GM12878 (cell line): ENCODE data around the gene PI4KB. TPM values are rescaled to one million over a fixed set of nuclear protein-coding genes. Genes with fewer than 3 reads are reported as not detected.

ENCODE experiments used
- CREB1 ChIP-seq: IDR thresholded peaks from 2 replicates; pipeline ENCODE4 v1.6.1; 2012; ENCODE audit warnings: low read depth, mild to moderate bottlenecking, inconsistent platforms
- EGR1 ChIP-seq, 2 experiments: IDR thresholded peaks; 1 replicate in 1 of 2; 2 replicates in 1 of 2; pipeline ENCODE4 v1.6.1; 2011 to 2012; ENCODE audit warnings: low read depth in 2 of 2, low read length in 2 of 2, borderline replicate concordance in 1 of 2, mild to moderate bottlenecking in 1 of 2, moderate library complexity in 1 of 2
- MXI1 ChIP-seq: fragments of 150-350 bp; IDR thresholded peaks from 2 replicates; pipeline ENCODE4 v1.6.1; 2011; ENCODE audit warnings: low read depth, mild to moderate bottlenecking, inconsistent platforms, low read length, improper control_type of control experiment
- RUNX3 ChIP-seq: IDR thresholded peaks from 2 replicates; pipeline ENCODE4 v1.6.1; 2012; ENCODE audit warnings: low read length, inconsistent platforms
- polyA plus RNA-seq, 11 experiments: library from polyadenylated mRNA; depleted of rRNA in 4 of 11; unstranded in 6 of 11; stranded (reverse) in 5 of 11; fragments of >200 nt; fragmentation: Nextera tagmentation in 4 of 11; fragmentation: Illumina TruSeq in 1 of 11; extraction: Ambion mirVana in 4 of 11; extraction: Trizol in 1 of 11; gene quantifications; 1 replicate in 1 of 11; 2 replicates in 10 of 11; pipeline versions ENCODE4 v1.2.1 to v1.2.3, GENCODE V29; 2011 to 2016; ENCODE audit warnings: inconsistent platforms in 2 of 11, missing spikeins in 2 of 11, low read depth in 1 of 11
- total RNA-seq, 4 experiments: library from RNA; depleted of rRNA in 3 of 4; stranded (reverse); fragments of >200 nt in 3 of 4; fragmentation: Illumina TruSeq in 1 of 4; extraction: Trizol in 1 of 4; gene quantifications; 2 replicates each; pipeline versions ENCODE4 v1.2.1 to v1.2.3, GENCODE V29; 2013 to 2021
- TF ChIP-seq, protein P1 (sequence below): fragments of 450-650 bp; conservative IDR thresholded peaks from 2 replicates; pipeline ENCODE4 v1.6.1; 2017; ENCODE audit warnings: mild to moderate bottlenecking, moderate library complexity
- TF ChIP-seq, protein P2 (sequence below): IDR thresholded peaks from 2 replicates; pipeline ENCODE4 v1.6.1; 2011; ENCODE audit warnings: borderline replicate concordance, low read depth, mild to moderate bottlenecking, moderate library complexity, low read length; ENCODE audit not compliant: insufficient read depth, poor library complexity, severe bottlenecking
- TF ChIP-seq, protein P3 (sequence below): IDR thresholded peaks from 2 replicates; pipeline ENCODE4 v1.6.1; 2012; ENCODE audit warnings: low read length, inconsistent platforms

The PI4KB gene
- total and polyA plus RNA-seq, 10 of the 15 experiments (the other 5 are each of a cell fraction or from before 2014, with no cell fraction given), result 3.3 to 88.3 (median 51.7) TPM

DNA sequence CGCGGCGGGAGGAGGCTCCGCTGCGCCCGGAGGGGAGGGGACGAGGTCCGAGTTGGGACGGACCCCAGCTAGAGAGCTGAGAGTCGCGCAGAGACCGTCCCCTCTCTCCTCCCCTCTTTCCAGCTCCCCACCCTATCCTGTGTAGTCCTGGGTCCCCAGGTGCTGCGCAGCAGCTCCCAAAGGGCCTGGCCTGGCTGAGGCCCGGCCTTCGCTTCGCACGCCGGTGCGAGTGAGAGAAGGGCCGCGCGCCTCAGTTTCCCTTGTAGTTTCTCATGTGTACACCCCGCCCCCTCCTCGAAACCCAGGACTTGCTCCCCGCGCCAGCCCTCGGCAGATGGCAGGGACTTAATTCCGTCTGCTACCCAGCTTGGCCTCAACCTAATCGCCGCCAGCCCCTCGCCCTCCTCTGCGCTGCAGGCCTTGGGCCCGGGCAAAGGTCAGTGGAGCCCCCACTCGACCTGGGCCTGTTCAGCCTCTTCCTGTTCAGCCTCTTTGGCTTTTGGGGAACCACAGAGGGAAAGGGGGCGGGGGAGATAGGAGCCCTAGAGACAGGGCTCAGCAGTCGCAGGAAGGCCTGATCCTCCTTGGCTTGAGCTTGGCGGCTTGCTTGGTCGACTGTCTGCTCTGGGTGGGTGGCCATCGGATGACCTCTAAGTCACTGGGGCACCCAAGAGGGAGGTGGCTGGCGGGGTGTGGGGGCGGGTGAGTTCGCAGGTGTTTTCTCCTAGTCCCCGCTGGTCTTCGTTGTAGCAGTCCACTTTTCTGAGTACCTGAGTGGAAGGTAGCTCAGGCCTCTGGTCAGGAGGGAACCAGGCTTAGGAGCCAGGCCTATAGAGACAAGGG is 44.1 kb downstream of the PI4KB start (continued):
- TF ChIP-seq, protein P1, sequence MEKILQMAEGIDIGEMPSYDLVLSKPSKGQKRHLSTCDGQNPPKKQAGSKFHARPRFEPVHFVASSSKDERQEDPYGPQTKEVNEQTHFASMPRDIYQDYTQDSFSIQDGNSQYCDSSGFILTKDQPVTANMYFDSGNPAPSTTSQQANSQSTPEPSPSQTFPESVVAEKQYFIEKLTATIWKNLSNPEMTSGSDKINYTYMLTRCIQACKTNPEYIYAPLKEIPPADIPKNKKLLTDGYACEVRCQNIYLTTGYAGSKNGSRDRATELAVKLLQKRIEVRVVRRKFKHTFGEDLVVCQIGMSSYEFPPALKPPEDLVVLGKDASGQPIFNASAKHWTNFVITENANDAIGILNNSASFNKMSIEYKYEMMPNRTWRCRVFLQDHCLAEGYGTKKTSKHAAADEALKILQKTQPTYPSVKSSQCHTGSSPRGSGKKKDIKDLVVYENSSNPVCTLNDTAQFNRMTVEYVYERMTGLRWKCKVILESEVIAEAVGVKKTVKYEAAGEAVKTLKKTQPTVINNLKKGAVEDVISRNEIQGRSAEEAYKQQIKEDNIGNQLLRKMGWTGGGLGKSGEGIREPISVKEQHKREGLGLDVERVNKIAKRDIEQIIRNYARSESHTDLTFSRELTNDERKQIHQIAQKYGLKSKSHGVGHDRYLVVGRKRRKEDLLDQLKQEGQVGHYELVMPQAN, result no peak
- peak in 1 of 2 experiments; percentile 29; a peak in 1 of 3 replicates for TF ChIP-seq EGR1 (IDR thresholded peaks at IDR 0.05; ENCODE audit: borderline replicate concordance in 1 of 2, low read depth in 2 of 2, low read length in 2 of 2)
- TF ChIP-seq RUNX3, result 0 out of 2 replicates have a peak, but pooled peaks have one; percentile 33
- no peak for TF ChIP-seq CREB1
- TF ChIP-seq, protein P2, sequence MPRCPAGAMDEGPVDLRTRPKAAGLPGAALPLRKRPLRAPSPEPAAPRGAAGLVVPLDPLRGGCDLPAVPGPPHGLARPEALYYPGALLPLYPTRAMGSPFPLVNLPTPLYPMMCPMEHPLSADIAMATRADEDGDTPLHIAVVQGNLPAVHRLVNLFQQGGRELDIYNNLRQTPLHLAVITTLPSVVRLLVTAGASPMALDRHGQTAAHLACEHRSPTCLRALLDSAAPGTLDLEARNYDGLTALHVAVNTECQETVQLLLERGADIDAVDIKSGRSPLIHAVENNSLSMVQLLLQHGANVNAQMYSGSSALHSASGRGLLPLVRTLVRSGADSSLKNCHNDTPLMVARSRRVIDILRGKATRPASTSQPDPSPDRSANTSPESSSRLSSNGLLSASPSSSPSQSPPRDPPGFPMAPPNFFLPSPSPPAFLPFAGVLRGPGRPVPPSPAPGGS, result no peak
- TF ChIP-seq MXI1, result peak; percentile 27; the same call in 1 of the 2 replicates
- TF ChIP-seq, protein P3, sequence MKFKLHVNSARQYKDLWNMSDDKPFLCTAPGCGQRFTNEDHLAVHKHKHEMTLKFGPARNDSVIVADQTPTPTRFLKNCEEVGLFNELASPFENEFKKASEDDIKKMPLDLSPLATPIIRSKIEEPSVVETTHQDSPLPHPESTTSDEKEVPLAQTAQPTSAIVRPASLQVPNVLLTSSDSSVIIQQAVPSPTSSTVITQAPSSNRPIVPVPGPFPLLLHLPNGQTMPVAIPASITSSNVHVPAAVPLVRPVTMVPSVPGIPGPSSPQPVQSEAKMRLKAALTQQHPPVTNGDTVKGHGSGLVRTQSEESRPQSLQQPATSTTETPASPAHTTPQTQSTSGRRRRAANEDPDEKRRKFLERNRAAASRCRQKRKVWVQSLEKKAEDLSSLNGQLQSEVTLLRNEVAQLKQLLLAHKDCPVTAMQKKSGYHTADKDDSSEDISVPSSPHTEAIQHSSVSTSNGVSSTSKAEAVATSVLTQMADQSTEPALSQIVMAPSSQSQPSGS, result no peak
- TF ChIP-seq, all 136 proteins: peak for 11
